Loucy (cell line): ENCODE results near the gene TNPO3.
"Not testable (repeated sequence)": the region's sequence is repeated elsewhere in the genome, so short reads cannot be mapped to it uniquely, and the experiment has no call there.

Experiments used
- H2AFZ ChIP-seq: fragments of 200-600 bp; sonication (generic); 2 replicates; pipeline ENCODE4 v1.6.0; 2016; ENCODE audit warnings: antibody characterized with exemption, mild to moderate bottlenecking, low read length, moderate library complexity
- H3F3A ChIP-seq: fragments of 200-600 bp; 2 replicates; pipeline ENCODE4 v1.6.0; 2016; ENCODE audit warnings: antibody characterized with exemption, low read depth, mild to moderate bottlenecking
- H3K27me3 ChIP-seq: fragments of 200-600 bp; sonication (generic); 2 replicates; pipeline ENCODE4 v1.6.1; 2014; ENCODE audit warnings: low read length, mild to moderate bottlenecking; ENCODE audit not compliant: insufficient read depth, poor library complexity, severe bottlenecking
- H3K36me3 ChIP-seq: fragments of 200-600 bp; sonication (generic); 2 replicates; pipeline ENCODE4 v1.6.1; 2016; ENCODE audit warnings: low read length; ENCODE audit not compliant: insufficient read depth
- H3K4me1 ChIP-seq: fragments of 200-600 bp; sonication (generic); 2 replicates; pipeline ENCODE4 v1.5.1; 2014; ENCODE audit warnings: low read length, mild to moderate bottlenecking; ENCODE audit not compliant: insufficient read depth, poor library complexity, severe bottlenecking
- H3K4me2 ChIP-seq: fragments of 200-600 bp; sonication (generic); 2 replicates; pipeline ENCODE4 v1.6.0; 2014; ENCODE audit warnings: antibody characterized with exemption, low read length, low read depth, mild to moderate bottlenecking; ENCODE audit not compliant: poor library complexity, severe bottlenecking
- H3K4me3 ChIP-seq: fragments of 200-600 bp; sonication (generic); 2 replicates; pipeline ENCODE4 v1.5.1; 2014; ENCODE audit warnings: low read length, mild to moderate bottlenecking, mixed read lengths; ENCODE audit not compliant: poor library complexity, severe bottlenecking
- H3K79me2 ChIP-seq: fragments of 200-600 bp; sonication (generic); 2 replicates; pipeline ENCODE4 v1.6.1; 2014; ENCODE audit warnings: low read length; ENCODE audit not compliant: insufficient read depth
- H3K9ac ChIP-seq: fragments of 200-600 bp; sonication (generic); 2 replicates; pipeline ENCODE4 v1.6.0; 2014; ENCODE audit warnings: mild to moderate bottlenecking, low read depth, low read length, moderate library complexity; ENCODE audit not compliant: poor library complexity, severe bottlenecking
- H3K9me2 ChIP-seq: fragments of 200-600 bp; sonication (generic); replicated peaks from 2 replicates; pipeline ENCODE4 v1.6.1; 2016; ENCODE audit warnings: low read depth, low read length, mixed read lengths
- H3K9me3 ChIP-seq: fragments of 200-600 bp; sonication (generic); 2 replicates; pipeline ENCODE4 v1.6.1; 2014; ENCODE audit warnings: mild to moderate bottlenecking, antibody characterized with exemption, low read length, low read depth; ENCODE audit not compliant: insufficient read depth
- H4K20me1 ChIP-seq: fragments of 200-600 bp; sonication (generic); 2 replicates; pipeline ENCODE4 v1.6.0; 2014; ENCODE audit warnings: antibody characterized with exemption, low read length, mild to moderate bottlenecking; ENCODE audit not compliant: insufficient read depth, poor library complexity, severe bottlenecking
- CTCF ChIP-seq: fragments of 200-600 bp; sonication (generic); conservative IDR thresholded peaks from 2 replicates; pipeline ENCODE4 v1.5.1; 2014; ENCODE audit warnings: mild to moderate bottlenecking, antibody characterized with exemption, low read length
- EZH2phosphoT487 ChIP-seq: fragments of 200-600 bp; IDR thresholded peaks from 2 replicates; pipeline ENCODE4 v1.6.1; 2018; ENCODE audit warnings: antibody characterized with exemption, mild to moderate bottlenecking, moderate library complexity, borderline replicate concordance

Gene TNPO3

DNA sequence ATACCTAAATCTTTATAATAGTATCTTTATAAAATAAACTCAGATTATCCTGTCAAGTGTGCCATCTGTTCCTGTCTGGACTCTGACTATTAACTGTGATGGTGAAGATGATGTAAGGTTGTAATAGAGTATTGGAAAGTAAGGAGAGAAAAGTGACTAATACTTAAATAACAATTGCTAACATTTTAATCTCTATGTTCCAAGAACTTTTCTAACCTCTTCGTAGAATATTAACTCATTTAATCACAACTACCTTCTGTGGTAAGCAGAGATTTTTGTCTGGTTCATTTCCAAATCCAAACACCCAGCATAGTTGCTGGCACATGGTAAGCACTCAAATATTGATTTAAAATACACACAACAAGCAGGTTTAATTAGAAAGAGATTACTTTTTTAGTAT, 2.5 kb downstream of the TNPO3 start:
- no peaks in the 10 kb centered on the region for H3K9me2 ChIP-seq
- H3K9ac ChIP-seq = peak overlapping the region; percentile 40
- H3K9me3 ChIP-seq = no peaks in the 10 kb centered on the region
- H2AFZ ChIP-seq = no peak overlapping the region
- peaks cover 58% of the 10 kb centered on the region for H4K20me1 ChIP-seq
- TF ChIP-seq CTCF (no peak), EZH2phosphoT487 (no peak)
- no peaks in the 10 kb centered on the region for H3F3A ChIP-seq
- H3K4me3 ChIP-seq = peak overlapping the region; percentile 86
- H3K27me3 ChIP-seq = no peaks in the 10 kb centered on the region
- H3K79me2 ChIP-seq = peaks cover 76% of the 10 kb centered on the region
- peak overlapping the region; percentile 96 for H3K4me2 ChIP-seq
- peaks cover 53% of the 10 kb centered on the region for H3K4me1 ChIP-seq
- H3K36me3 ChIP-seq = no peaks in the 10 kb centered on the region

- Histone ChIP-seq H4K20me1 (peaks cover 68% of the 10 kb centered on the region), H3K4me2 (peak overlapping the region; percentile 96), H3K79me2 (peaks cover 86% of the 10 kb centered on the region), H3K4me1 (peaks cover 62% of the 10 kb centered on the region)
- H3K9me3 ChIP-seq, H3K9ac ChIP-seq, H2AFZ ChIP-seq, H3K9me2 ChIP-seq, H3K4me3 ChIP-seq, H3K36me3 ChIP-seq, H3K27me3 ChIP-seq, H3F3A ChIP-seq: not testable (repeated sequence)
Measured at GRCh38 chr7:129051459-129051858, 3.5 kb downstream of the TNPO3 start.

DNA sequence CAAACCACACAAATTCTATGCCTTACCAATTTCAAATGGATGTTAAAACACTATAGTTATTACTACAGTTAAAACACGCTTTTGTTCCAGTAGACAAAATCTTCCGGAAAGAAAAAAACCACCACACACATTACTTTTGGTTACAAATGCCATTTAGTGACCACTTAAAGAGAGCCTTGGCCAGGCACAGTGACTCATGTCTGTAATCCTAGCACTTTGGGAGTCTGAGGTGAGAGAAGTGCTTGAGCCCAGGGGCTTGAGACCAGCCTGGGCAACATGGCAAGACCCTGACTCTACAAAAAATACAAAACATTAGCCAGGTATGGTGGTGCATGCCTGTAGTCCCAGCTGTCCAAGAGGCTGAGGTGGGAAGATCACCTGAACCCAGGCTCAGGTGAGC, 7.2 kb downstream of the TNPO3 start:
- Histone ChIP-seq H3K4me1 (peaks cover 79% of the 10 kb centered on the region), H2AFZ (no peak overlapping the region), H3K36me3 (no peaks in the 10 kb centered on the region), H4K20me1 (peaks cover 91% of the 10 kb centered on the region), H3K4me3 (peak overlapping the region; percentile 47), H3K79me2 (peaks cover 99% of the 10 kb centered on the region), H3K9me2 (no peaks in the 10 kb centered on the region), H3K27me3 (no peaks in the 10 kb centered on the region), H3K9ac (peak overlapping the region; percentile 15), H3K9me3 (no peaks in the 10 kb centered on the region), H3K4me2 (peak overlapping the region; percentile 78), H3F3A (no peaks in the 10 kb centered on the region)
- TF ChIP-seq CTCF = no peak
- no peak for TF ChIP-seq EZH2phosphoT487

- Histone ChIP-seq H3K27me3 (no peaks in the 10 kb centered on the region), H2AFZ (no peak overlapping the region), H3K79me2 (peaks cover 99% of the 10 kb centered on the region), H3K4me1 (peaks cover 78% of the 10 kb centered on the region), H3K4me3 (peak overlapping the region; percentile 47), H3K36me3 (peaks cover 2% of the 10 kb centered on the region; the same call in 1 of the 2 replicates), H3F3A (no peaks in the 10 kb centered on the region), H3K9ac (no peak overlapping the region), H3K9me3 (no peaks in the 10 kb centered on the region), H3K4me2 (peak overlapping the region; percentile 78), H3K9me2 (no peaks in the 10 kb centered on the region), H4K20me1 (peaks cover 93% of the 10 kb centered on the region)
- TF ChIP-seq EZH2phosphoT487 (no peak), CTCF (no peak)
Measured at GRCh38 chr7:129045682-129046081, 9.2 kb downstream of the TNPO3 start.
